Measurements from ENCODE around the gene HOXA6.

- TF ChIP-seq CTCF (conservative IDR thresholded peaks at IDR 0.05 in 1 of 2, IDR thresholded peaks at IDR 0.05 in 1 of 2; ENCODE audit: low read depth in 1 of 2, low read length in 2 of 2) = no peak
- TF ChIP-seq EZH2 (IDR thresholded peaks at IDR 0.05; ENCODE audit: low read length, missing control alignments) = peak; percentile 68
Measured at GRCh38 chr7:27182861-27183681, 35.5 kb upstream of the HOXA6 start.
